GM12873 (cell line): ENCODE measurements around the gene ZBTB49.

Source experiments
- TF ChIP-seq, protein P1 (sequence below): IDR thresholded peaks from 2 replicates; pipeline ENCODE4 v1.5.1; 2012; ENCODE audit warnings: low read depth, mild to moderate bottlenecking, moderate library complexity, low read length, control low read depth; ENCODE audit not compliant: insufficient read depth; ENCODE audit errors: missing control alignments

ZBTB49 gene

DNA sequence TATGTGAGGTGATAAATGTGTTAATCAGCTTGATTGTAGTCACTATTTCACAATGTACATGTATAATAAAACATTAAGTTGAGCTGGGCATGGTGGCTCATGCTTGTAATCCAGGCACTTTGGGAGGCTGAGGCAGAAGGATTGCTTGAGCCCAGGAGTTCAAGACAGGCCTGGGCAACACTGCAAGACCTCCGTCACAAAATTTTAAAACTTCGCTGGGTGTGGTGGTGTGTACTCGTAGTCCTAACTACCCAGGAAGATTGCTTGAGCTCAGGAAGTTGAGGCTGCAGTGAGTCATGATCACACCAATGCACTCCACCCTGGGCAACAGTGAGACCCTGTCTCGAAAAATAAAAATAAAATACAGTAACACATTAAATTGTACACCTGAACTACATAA lies 20.2 kb upstream of the ZBTB49 start:
- TF ChIP-seq, protein P1, sequence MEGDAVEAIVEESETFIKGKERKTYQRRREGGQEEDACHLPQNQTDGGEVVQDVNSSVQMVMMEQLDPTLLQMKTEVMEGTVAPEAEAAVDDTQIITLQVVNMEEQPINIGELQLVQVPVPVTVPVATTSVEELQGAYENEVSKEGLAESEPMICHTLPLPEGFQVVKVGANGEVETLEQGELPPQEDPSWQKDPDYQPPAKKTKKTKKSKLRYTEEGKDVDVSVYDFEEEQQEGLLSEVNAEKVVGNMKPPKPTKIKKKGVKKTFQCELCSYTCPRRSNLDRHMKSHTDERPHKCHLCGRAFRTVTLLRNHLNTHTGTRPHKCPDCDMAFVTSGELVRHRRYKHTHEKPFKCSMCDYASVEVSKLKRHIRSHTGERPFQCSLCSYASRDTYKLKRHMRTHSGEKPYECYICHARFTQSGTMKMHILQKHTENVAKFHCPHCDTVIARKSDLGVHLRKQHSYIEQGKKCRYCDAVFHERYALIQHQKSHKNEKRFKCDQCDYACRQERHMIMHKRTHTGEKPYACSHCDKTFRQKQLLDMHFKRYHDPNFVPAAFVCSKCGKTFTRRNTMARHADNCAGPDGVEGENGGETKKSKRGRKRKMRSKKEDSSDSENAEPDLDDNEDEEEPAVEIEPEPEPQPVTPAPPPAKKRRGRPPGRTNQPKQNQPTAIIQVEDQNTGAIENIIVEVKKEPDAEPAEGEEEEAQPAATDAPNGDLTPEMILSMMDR: no peak

GRCh38 chr4:4270529-4270928 lies 19.5 kb upstream of the ZBTB49 start:
- TF ChIP-seq, protein P1: no peak

DNA sequence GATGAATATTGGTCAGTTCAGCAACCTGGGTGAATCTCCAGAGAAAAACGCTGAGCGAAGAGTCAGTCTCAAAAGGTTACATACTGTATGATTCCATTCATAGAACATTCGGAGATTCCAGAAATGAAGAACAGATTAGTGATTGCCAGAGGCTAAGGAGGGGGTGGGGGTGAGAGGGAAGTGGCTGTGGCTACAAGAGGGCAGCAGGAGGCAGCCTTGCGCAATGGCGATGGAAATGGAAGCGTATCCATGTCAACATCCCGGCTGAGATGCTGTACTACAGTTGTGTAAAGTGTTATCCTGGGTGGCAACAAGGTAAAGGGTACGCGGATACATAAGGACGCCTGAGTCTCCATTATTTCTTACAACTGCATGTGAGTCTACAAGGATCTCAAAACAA lies 18.1 kb upstream of the ZBTB49 start:
- TF ChIP-seq, protein P1: no peak

DNA sequence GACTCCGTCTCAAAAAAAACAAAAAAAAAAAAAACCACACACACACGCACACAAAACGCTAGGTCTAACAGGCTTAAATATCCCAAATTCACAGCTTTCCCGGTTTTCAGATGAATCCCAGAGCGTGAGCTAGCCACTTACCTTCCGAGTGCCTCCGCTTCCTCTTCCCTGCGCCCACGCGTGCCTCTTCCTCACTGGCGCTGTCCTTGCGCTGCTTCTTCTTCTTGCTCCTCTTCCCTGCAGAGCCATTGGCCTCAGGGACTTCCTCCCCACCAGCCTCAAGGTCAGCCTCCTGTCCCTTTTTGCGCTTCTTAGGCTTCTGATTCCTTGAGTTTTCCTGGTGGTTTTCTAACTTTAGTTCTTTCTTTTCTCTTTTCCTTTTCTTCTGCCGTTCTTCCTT lies 15.8 kb upstream of the ZBTB49 start:
- TF ChIP-seq, protein P1: no peak

GRCh38 chr4:4277531-4277930 lies 12.5 kb upstream of the ZBTB49 start:
- TF ChIP-seq, protein P1: no peak

DNA sequence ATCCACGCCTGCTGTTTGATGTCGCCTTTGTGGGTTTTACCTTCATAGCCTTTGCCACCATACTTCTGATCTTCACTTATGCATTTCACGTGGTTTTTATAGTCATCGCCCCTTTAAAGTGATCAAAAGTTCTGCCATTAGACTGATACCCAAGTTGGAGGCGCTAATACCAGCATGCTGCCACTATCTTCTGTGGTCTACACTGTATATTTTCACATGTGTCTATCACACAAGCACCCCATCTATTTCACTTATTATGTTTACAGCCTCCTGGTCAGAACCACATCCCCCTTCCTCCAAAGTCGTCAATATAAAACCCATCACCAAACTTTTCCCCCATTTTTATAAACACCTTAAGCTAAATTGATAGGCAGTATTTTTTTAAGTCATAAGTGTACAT lies 8.3 kb upstream of the ZBTB49 start:
- TF ChIP-seq, protein P1: no peak

- TF ChIP-seq, protein P1: no peak
Observed at GRCh38 chr4:4284827-4285618, 5.0 kb upstream of the ZBTB49 start.
